Activated B cell treated with CpG ODN at 0.5 μM for 24 hours (primary cell): ENCODE data around the gene ASB12. TPM values are rescaled to one million over a fixed set of nuclear protein-coding genes. Genes with fewer than 3 reads are reported as not detected.
"Not testable (repeated sequence)": the region's sequence is repeated elsewhere in the genome, so short reads cannot be mapped to it uniquely, and the experiment has no call there.

Experiments used
- ATAC-seq: fragments of 200-7000 bp; cut with Tn5 transposase; one replicate; pipeline ENCODE4 v1.10.0; 2021; ENCODE audit warnings: low read depth, mild to moderate bottlenecking, moderate library complexity
- CTCF ChIA-PET: fragments of 350-600 bp; sonication (Branson Sonifier 250); formaldehyde crosslinking; loops from one replicate; lab custom pipeline; 2021; ENCODE audit warnings: antibody characterized with exemption; lab: Charles Lee
- POLR2A ChIA-PET: fragments of 350-600 bp; sonication (Branson Sonifier 250); formaldehyde crosslinking; loops from one replicate; lab custom pipeline; 2021; ENCODE audit warnings: antibody characterized with exemption; lab: Charles Lee
- DNase-seq: peaks from one replicate; pipeline ENCODE4 v3.0.0; 2022
- H3K27ac Mint-ChIP-seq: one replicate; pipeline ENCODE4 v1.8.0; 2020; ENCODE audit warnings: mixed read lengths
- H3K27me3 Mint-ChIP-seq: one replicate; pipeline ENCODE4 v1.8.0; 2021; ENCODE audit warnings: mixed read lengths
- H3K36me3 Mint-ChIP-seq: one replicate; pipeline ENCODE4 v1.8.0; 2021; ENCODE audit warnings: low read depth, mixed read lengths
- H3K4me1 Mint-ChIP-seq: one replicate; pipeline ENCODE4 v1.8.0; 2021; ENCODE audit warnings: mixed read lengths
- H3K4me3 Mint-ChIP-seq: one replicate; pipeline ENCODE4 v1.8.0; 2020; ENCODE audit warnings: mild to moderate bottlenecking, mixed read lengths
- H3K9me3 Mint-ChIP-seq: one replicate; pipeline ENCODE4 v1.8.0; 2020; ENCODE audit warnings: mixed read lengths
- CTCF ChIP-seq: fragments of 200-600 bp; IDR thresholded peaks from one replicate; pipeline ENCODE4 v1.8.0; 2022; ENCODE audit warnings: antibody characterized with exemption, mild to moderate bottlenecking
- intact Hi-C: fragments of 100-400 bp; cut with micrococcal nuclease; formaldehyde crosslinking; loops from one replicate; pipeline ENCODE4 v1.15.1; 2024
- total RNA-seq: library from RNA; stranded (reverse); gene quantifications from 2 replicates; pipeline ENCODE4 v1.2.3, GENCODE V29; 2022

ASB12 gene
- 0.18 TPM in 1 of 2 replicates, not detected in the other for total RNA-seq

- H3K36me3 Mint-ChIP-seq: no peaks in the 10 kb centered on the region
- POLR2A ChIA-PET: no interaction called here
Observed at GRCh38 chrX:64230123-64230970, at the start of gene ASB12. Gene ASB12, minus strand, starts transcription at chrX:64230607. Its CDS starts 4,957 bp downstream, at chrX:64225650.

DNA sequence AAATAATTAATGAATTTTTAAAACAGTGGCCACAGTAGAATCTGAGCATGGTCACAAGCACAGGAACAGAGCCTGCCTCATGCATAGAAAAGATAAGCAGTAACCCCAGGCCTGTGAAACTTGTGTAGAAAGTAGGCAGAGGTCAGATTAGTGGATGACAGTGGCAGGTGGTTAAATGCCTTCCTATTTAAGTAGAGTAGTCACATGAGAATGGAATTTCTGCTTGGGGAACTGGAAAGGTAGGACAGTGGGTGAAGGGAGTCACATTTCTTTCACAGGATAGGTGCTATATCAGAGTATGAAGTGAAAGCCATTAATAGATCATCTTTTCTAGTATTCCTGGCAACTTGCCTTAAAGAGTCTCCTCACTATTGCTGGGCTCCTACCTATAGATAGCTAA is 34.9 kb upstream of the ASB12 start:
- no peaks in the 10 kb centered on the region for H3K27me3 Mint-ChIP-seq
- no peak for DNase-seq
- ChIA-PET CTCF (no interaction called here), POLR2A (no interaction called here)
- no peak overlapping the region for H3K27ac Mint-ChIP-seq
- intact Hi-C loops: no loop called here
- H3K4me3 Mint-ChIP-seq: no peak overlapping the region
- H3K36me3 Mint-ChIP-seq: peaks cover 33% of the 10 kb centered on the region
- no peaks in the 10 kb centered on the region for H3K4me1 Mint-ChIP-seq
- no peak for TF ChIP-seq CTCF
- ATAC-seq: no peak
- no peaks in the 10 kb centered on the region for H3K9me3 Mint-ChIP-seq

More at GRCh38 chrX:64230123-64230970, at the start of gene ASB12:
- no peak within 1 kb of the TSS for H3K27ac Mint-ChIP-seq
- ATAC-seq: no peak
- intact Hi-C loops: loop anchor here (10.0 kb wide), 1 partner anchor 66 kb away; no protein-coding TSS in a partner anchor
- DNase-seq: no peak
- H3K9me3 Mint-ChIP-seq: peaks cover 5% of the 10 kb centered on the region
- no peaks in the 10 kb centered on the region for H3K27me3 Mint-ChIP-seq
- no peak within 1 kb of the TSS for H3K4me3 Mint-ChIP-seq
- H3K4me1 Mint-ChIP-seq: no peaks in the 10 kb centered on the region
- CTCF ChIA-PET: no interaction called here
- TF ChIP-seq CTCF: no peak

- CTCF ChIA-PET: no interaction called here
- no peak overlapping the region for H3K27ac Mint-ChIP-seq
- intact Hi-C loops: no loop called here
Observed at GRCh38 chrX:64229154-64229553, 1.3 kb downstream of the ASB12 start.

DNA sequence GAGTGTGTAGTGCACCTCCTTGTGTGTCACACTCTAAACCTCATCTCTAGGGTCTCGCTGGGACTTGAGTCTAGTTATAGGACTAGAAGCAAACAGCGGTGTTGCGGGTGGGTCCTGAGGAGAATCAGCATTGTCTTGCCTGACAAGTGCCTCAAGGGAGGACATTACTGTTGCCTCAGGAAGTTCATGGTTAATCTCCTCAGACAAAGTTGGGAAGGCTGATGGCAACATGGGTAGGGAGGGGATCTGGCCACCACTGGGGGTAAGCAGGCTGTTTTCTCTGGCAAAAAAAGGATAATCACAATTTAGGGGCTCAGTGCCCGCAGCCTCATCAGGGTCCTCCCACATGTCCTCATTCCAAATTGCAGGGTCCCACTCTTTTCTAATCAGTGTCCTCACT is 12.4 kb downstream of the ASB12 start:
- POLR2A ChIA-PET: no interaction called here
- no peaks in the 10 kb centered on the region for H3K9me3 Mint-ChIP-seq
- H3K4me3 Mint-ChIP-seq: no peak overlapping the region
- H3K4me1 Mint-ChIP-seq: peaks cover 4% of the 10 kb centered on the region
- no peaks in the 10 kb centered on the region for H3K36me3 Mint-ChIP-seq
- ATAC-seq (no peak), DNase-seq (no peak)
- no peak overlapping the region for H3K27ac Mint-ChIP-seq
- no peak for TF ChIP-seq CTCF
- CTCF ChIA-PET: no interaction called here
- intact Hi-C loops: no loop called here
- no peaks in the 10 kb centered on the region for H3K27me3 Mint-ChIP-seq

More at GRCh38 chrX:64229154-64229553, 1.3 kb downstream of the ASB12 start:
- TF ChIP-seq CTCF: no peak
- POLR2A ChIA-PET: no interaction called here
- H3K4me3 Mint-ChIP-seq: no peak overlapping the region
- DNase-seq (no peak), ATAC-seq (no peak)
- H3K27me3 Mint-ChIP-seq: no peaks in the 10 kb centered on the region
- H3K9me3 Mint-ChIP-seq: peaks cover 5% of the 10 kb centered on the region
- H3K36me3 Mint-ChIP-seq: no peaks in the 10 kb centered on the region
- H3K4me1 Mint-ChIP-seq: no peaks in the 10 kb centered on the region

- H3K27me3 Mint-ChIP-seq, CTCF ChIA-PET, intact Hi-C loops, H3K4me1 Mint-ChIP-seq, H3K27ac Mint-ChIP-seq, H3K4me3 Mint-ChIP-seq, DNase-seq, POLR2A ChIA-PET, H3K9me3 Mint-ChIP-seq, H3K36me3 Mint-ChIP-seq, ATAC-seq: not testable (repeated sequence)
Observed at GRCh38 chrX:64213989-64214388, 16.4 kb downstream of the ASB12 start.
